ENCODE measurements around the gene PLEKHN1.

Gene PLEKHN1

GRCh38 chr1:998745-998994 is 32.4 kb downstream of the PLEKHN1 start:
- Histone ChIP-seq H3K79me2 (ENCODE audit: insufficient read depth, low read length) (no peaks in the 10 kb centered on the region), H3K27me3 (ENCODE audit: low read length) (no peaks in the 10 kb centered on the region), H3K4me3 (ENCODE audit: insufficient read depth, low read length, poor library complexity, severe bottlenecking) (no peak overlapping the region), H3K36me3 (ENCODE audit: low read length) (no peaks in the 10 kb centered on the region), H3F3A (ENCODE audit: insufficient read depth) (no peaks in the 10 kb centered on the region), H3K4me2 (ENCODE audit: low read depth, low read length, poor library complexity, severe bottlenecking) (no peak overlapping the region), H3K9me3 (ENCODE audit: insufficient read depth, low read length) (no peaks in the 10 kb centered on the region), H2AFZ (ENCODE audit: low read depth, low read length, severe bottlenecking) (no peak overlapping the region), H3K27ac (ENCODE audit: low read depth, low read length) (no peak overlapping the region), H3K9me2 (replicated peaks; ENCODE audit: insufficient read depth, low read length) (no peaks in the 10 kb centered on the region), H4K20me1 (ENCODE audit: low read depth, low read length) (no peaks in the 10 kb centered on the region), H3K9ac (ENCODE audit: low read length) (no peak overlapping the region)
- no peak for TF ChIP-seq EZH2phosphoT487 (conservative IDR thresholded peaks at IDR 0.05; ENCODE audit: low read length)
- no peak for TF ChIP-seq CTCF (IDR thresholded peaks at IDR 0.05; ENCODE audit: insufficient read depth, low read length, poor library complexity, severe bottlenecking)

GRCh38 chr1:998995-999724 is 32.9 kb downstream of the PLEKHN1 start:
- Histone ChIP-seq H3K27ac (ENCODE audit: low read depth, low read length) (no peak overlapping the region), H3K27me3 (ENCODE audit: low read length) (no peaks in the 10 kb centered on the region), H3K36me3 (ENCODE audit: low read length) (no peaks in the 10 kb centered on the region)

GRCh38 chr1:999725-1000356 is 33.6 kb downstream of the PLEKHN1 start, which contains the start of gene HES4:
Gene HES4 (minus strand): TSS chr1:1000097. CDS start chr1:999973, 124 bp downstream.
- H2AFZ ChIP-seq (ENCODE audit: low read depth, low read length, severe bottlenecking) = no peak within 1 kb of the TSS
- TF ChIP-seq EZH2phosphoT487 (conservative IDR thresholded peaks at IDR 0.05; ENCODE audit: low read length) = no peak
- no peak for TF ChIP-seq CTCF (IDR thresholded peaks at IDR 0.05; ENCODE audit: insufficient read depth, low read length, poor library complexity, severe bottlenecking)
- no peaks in the 10 kb centered on the region for H4K20me1 ChIP-seq (ENCODE audit: low read depth, low read length)
- no peak within 1 kb of the TSS for H3K4me2 ChIP-seq (ENCODE audit: low read depth, low read length, poor library complexity, severe bottlenecking)
- no peaks in the 10 kb centered on the region for H3K9me3 ChIP-seq (ENCODE audit: insufficient read depth, low read length)
- H3K9ac ChIP-seq (ENCODE audit: low read length) = no peak within 1 kb of the TSS
- H3K27me3 ChIP-seq (ENCODE audit: low read length) = no peaks in the 10 kb centered on the region
- no peaks in the 10 kb centered on the region for H3F3A ChIP-seq (ENCODE audit: insufficient read depth)
- H3K36me3 ChIP-seq (ENCODE audit: low read length) = no peaks in the 10 kb centered on the region
- no peaks in the 10 kb centered on the region for H3K79me2 ChIP-seq (ENCODE audit: insufficient read depth, low read length)
- H3K27ac ChIP-seq (ENCODE audit: low read depth, low read length) = no peak within 1 kb of the TSS
- no peaks in the 10 kb centered on the region for H3K9me2 ChIP-seq (replicated peaks; ENCODE audit: insufficient read depth, low read length)
- H3K4me3 ChIP-seq (ENCODE audit: insufficient read depth, low read length, poor library complexity, severe bottlenecking) = no peak within 1 kb of the TSS

More at GRCh38 chr1:998995-999724, 32.9 kb downstream of the PLEKHN1 start:
- no peaks in the 10 kb centered on the region for H3K9me2 ChIP-seq (replicated peaks; ENCODE audit: insufficient read depth, low read length)
- no peak overlapping the region for H3K4me3 ChIP-seq (ENCODE audit: insufficient read depth, low read length, poor library complexity, severe bottlenecking)
- no peak overlapping the region for H3K4me2 ChIP-seq (ENCODE audit: low read depth, low read length, poor library complexity, severe bottlenecking)
- no peak overlapping the region for H2AFZ ChIP-seq (ENCODE audit: low read depth, low read length, severe bottlenecking)
- no peak overlapping the region for H3K9ac ChIP-seq (ENCODE audit: low read length)
- no peaks in the 10 kb centered on the region for H3F3A ChIP-seq (ENCODE audit: insufficient read depth)
- H3K79me2 ChIP-seq (ENCODE audit: insufficient read depth, low read length) = no peaks in the 10 kb centered on the region
- no peaks in the 10 kb centered on the region for H4K20me1 ChIP-seq (ENCODE audit: low read depth, low read length)
- no peak for TF ChIP-seq CTCF (IDR thresholded peaks at IDR 0.05; ENCODE audit: insufficient read depth, low read length, poor library complexity, severe bottlenecking)
- no peak for TF ChIP-seq EZH2phosphoT487 (conservative IDR thresholded peaks at IDR 0.05; ENCODE audit: low read length)
- H3K9me3 ChIP-seq (ENCODE audit: insufficient read depth, low read length) = no peaks in the 10 kb centered on the region

Data from SU-DHL-6 (cell line).